Activated CD8-positive, alpha-beta T cell treated with anti-CD3 and anti-CD28 coated beads, Interleukin-2, amount 10 ng/mL, durations not matched to agents 7 days and 5 days (primary cell): Measurements from ENCODE around the gene PKNOX2. TPM values are rescaled to one million over a fixed set of nuclear protein-coding genes. Genes with fewer than 3 reads are reported as not detected.

Experiments
- ATAC-seq: fragments of 150-1000 bp; cut with Tn5 transposase; one replicate; pipeline ENCODE4 v1.10.0; 2021; ENCODE audit warnings: moderate library complexity
- CTCF ChIA-PET: fragments of 350-600 bp; sonication (Branson Sonifier 250); formaldehyde crosslinking; loops from one replicate; lab custom pipeline; 2021; ENCODE audit warnings: antibody characterized with exemption; lab: Charles Lee
- POLR2A ChIA-PET: fragments of 350-600 bp; sonication (Branson Sonifier 250); formaldehyde crosslinking; loops from one replicate; lab custom pipeline; 2021; ENCODE audit warnings: antibody characterized with exemption; lab: Charles Lee
- DNase-seq: peaks from one replicate; pipeline ENCODE4 v3.0.0-alpha.2; 2020
- H3K27ac Mint-ChIP-seq: one replicate; pipeline ENCODE4 v1.8.0; 2021; ENCODE audit warnings: mild to moderate bottlenecking, mixed read lengths
- H3K27me3 Mint-ChIP-seq: one replicate; pipeline ENCODE4 v1.8.0; 2021; ENCODE audit warnings: low read depth, mixed read lengths
- H3K36me3 Mint-ChIP-seq: one replicate; pipeline ENCODE4 v1.8.0; 2021; ENCODE audit warnings: low read depth, mixed read lengths
- H3K4me1 Mint-ChIP-seq: one replicate; pipeline ENCODE4 v1.8.0; 2021; ENCODE audit warnings: low read depth, mixed read lengths
- H3K4me3 Mint-ChIP-seq: one replicate; pipeline ENCODE4 v1.8.0; 2021; ENCODE audit warnings: mild to moderate bottlenecking, mixed read lengths
- H3K9me3 Mint-ChIP-seq: one replicate; pipeline ENCODE4 v1.8.0; 2022; ENCODE audit warnings: mixed read lengths; ENCODE audit not compliant: insufficient read depth
- total RNA-seq, 2 experiments: library from RNA; stranded (reverse); gene quantifications; one replicate each; pipeline ENCODE4 v1.2.3, GENCODE V29; 2021

Gene PKNOX2
- total RNA-seq, 2 experiments from 2014 or later: not detected

DNA sequence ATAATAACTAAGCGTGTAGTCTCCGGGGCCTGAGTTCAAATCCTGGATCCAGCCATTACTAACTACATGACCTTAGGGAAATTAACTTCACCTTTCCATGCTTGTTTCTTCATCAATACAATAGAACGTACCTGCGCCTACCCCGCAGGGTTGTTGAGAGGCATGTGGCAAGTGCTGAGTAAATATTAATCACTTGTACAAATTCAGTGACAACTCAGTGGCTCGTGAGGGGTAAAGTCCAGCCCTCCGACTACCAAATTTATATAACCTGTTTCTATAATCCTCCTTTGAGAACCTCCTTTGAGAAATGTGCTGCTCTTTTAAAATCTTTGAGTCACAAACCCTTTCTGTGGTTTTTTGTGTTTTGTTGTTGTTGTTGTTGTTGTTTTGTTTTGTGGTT, 281.7 kb downstream of the PKNOX2 start:
- H3K4me3 Mint-ChIP-seq: no peak overlapping the region
- no peaks in the 10 kb centered on the region for H3K36me3 Mint-ChIP-seq
- DNase-seq (no peak), ATAC-seq (no peak)
- H3K4me1 Mint-ChIP-seq: no peaks in the 10 kb centered on the region
- POLR2A ChIA-PET: interaction anchor here (0.7 kb wide), 1 partner anchor 129 kb away, joined by 3 read pairs; no protein-coding TSS in a partner anchor
- peaks cover 9% of the 10 kb centered on the region for H3K27me3 Mint-ChIP-seq
- CTCF ChIA-PET: no interaction called here
- no peaks in the 10 kb centered on the region for H3K9me3 Mint-ChIP-seq
- H3K27ac Mint-ChIP-seq: no peak overlapping the region

DNA sequence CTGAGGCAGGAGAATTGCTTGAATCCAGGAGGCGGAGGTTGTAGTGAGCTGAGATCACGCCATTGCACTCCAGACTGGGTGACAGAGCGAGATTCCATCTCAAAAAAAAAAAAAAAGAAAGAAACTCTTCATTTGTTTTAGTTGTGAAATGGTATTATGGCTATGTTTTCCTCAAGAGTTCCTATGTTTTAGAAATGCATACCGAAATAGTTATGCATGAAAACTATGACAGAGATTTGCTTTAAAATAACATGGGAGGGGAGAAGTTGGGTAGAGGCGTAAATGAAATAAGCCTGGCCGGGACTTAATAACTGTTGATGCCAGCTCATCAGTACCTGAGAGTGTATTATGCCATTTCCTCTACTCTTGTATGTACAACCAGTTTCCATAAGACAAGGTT, 283.2 kb downstream of the PKNOX2 start:
- H3K27ac Mint-ChIP-seq: no peak overlapping the region
- no peaks in the 10 kb centered on the region for H3K9me3 Mint-ChIP-seq
- no peak for DNase-seq
- ChIA-PET POLR2A (no interaction called here), CTCF (no interaction called here)
- no peaks in the 10 kb centered on the region for H3K36me3 Mint-ChIP-seq
- no peaks in the 10 kb centered on the region for H3K27me3 Mint-ChIP-seq
- H3K4me1 Mint-ChIP-seq: peaks cover 3% of the 10 kb centered on the region
- no peak overlapping the region for H3K4me3 Mint-ChIP-seq
- ATAC-seq: no peak

DNA sequence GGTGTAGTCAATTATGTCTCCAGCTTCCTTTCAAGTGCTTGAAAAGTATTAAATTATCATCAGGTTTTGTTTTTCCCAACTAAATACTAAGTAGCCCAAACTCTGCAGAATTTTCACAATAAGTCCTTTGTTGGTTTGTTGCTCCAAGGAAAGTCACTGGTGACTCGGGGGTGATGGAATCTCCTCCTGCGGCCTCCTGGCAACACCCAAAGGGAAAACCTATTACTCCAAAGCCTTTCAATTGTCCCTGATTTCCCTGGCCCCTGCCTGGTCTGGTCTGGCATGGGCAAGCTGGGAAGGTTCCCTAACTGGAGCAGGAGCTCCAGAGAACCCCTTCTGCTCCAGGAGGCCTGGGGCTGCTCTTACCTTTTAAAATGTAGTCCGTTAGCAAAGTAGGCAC, 283.6 kb downstream of the PKNOX2 start:
- ATAC-seq (no peak), DNase-seq (no peak)
- H3K9me3 Mint-ChIP-seq: no peaks in the 10 kb centered on the region
- H3K4me1 Mint-ChIP-seq: peaks cover 3% of the 10 kb centered on the region
- no peak overlapping the region for H3K27ac Mint-ChIP-seq
- ChIA-PET POLR2A (interaction anchor here (0.6 kb wide), 1 partner anchor 70 kb away, joined by 3 read pairs; no protein-coding TSS in a partner anchor), CTCF (no interaction called here)
- H3K4me3 Mint-ChIP-seq: no peak overlapping the region
- no peaks in the 10 kb centered on the region for H3K27me3 Mint-ChIP-seq
- H3K36me3 Mint-ChIP-seq: no peaks in the 10 kb centered on the region

DNA sequence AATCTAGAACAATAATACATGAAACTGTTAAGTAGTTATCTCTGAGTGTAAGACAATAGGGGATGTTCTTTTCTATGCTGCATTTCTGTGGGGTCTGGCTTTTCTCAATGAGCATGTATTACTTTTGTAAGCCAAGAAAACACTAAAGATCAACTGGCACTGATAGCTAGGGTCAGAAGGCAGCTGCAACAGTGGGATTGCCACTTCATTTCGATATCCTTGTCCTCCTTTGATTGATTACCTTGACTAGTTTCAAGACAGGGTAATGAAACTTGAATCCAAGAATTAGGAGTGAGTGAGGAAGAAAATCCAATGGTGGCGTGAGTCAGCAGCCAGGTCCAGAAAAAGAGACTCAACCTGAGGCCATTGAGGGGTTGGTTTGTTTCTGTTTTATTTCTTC, 285.0 kb downstream of the PKNOX2 start:
- H3K27ac Mint-ChIP-seq: no peak overlapping the region
- H3K4me3 Mint-ChIP-seq: no peak overlapping the region
- H3K4me1 Mint-ChIP-seq: peaks cover 3% of the 10 kb centered on the region
- ATAC-seq (no peak), DNase-seq (no peak)
- no peaks in the 10 kb centered on the region for H3K27me3 Mint-ChIP-seq
- no peaks in the 10 kb centered on the region for H3K9me3 Mint-ChIP-seq
- CTCF ChIA-PET: no interaction called here
- H3K36me3 Mint-ChIP-seq: no peaks in the 10 kb centered on the region
- POLR2A ChIA-PET: no interaction called here

DNA sequence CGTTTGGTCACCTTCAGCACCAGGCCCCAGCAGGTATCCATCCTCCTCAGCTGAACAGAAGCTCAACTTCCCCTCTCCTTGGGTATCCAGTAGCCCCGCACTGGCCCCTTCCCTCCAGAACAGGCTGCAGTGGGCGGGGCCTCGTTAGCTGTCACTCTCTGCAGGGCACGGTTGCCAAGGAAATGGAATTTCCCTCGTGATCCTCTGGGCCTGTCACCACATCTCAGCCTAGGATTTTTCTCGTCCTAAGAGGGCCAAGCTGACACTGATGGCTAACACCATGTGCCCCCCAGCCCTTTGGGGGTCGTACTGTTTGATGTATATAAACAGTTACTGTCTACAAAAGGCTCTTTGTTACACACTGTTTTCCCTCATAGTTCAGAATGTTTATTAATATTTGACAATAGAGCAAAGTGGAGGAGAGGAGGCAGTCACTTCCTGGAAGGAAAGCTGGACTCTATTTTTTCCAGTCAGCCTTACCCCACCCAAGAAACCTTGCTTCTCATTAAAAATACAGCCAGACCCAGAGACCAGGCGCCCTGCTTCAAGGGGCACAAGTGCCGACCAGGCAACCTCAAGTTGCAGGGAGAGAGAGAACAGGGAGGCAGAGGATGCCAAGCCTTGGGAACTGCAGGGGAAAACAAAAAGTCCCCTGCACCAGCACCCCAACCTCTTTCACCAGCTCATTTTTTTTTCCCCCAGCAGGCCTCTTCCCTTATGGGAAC, 287.0 kb downstream of the PKNOX2 start:
- POLR2A ChIA-PET: no interaction called here
- H3K9me3 Mint-ChIP-seq: no peaks in the 10 kb centered on the region
- CTCF ChIA-PET: interaction anchor here (1.1 to 2.6 kb wide), 7 partner anchors 10 to 118 kb away, joined by 3 to 19 read pairs (median 6); partner anchors contain the start of gene EI24
- H3K27me3 Mint-ChIP-seq: no peaks in the 10 kb centered on the region
- H3K4me1 Mint-ChIP-seq: peaks cover 3% of the 10 kb centered on the region
- no peak for ATAC-seq
- no peak overlapping the region for H3K4me3 Mint-ChIP-seq
- no peak for DNase-seq
- no peak overlapping the region for H3K27ac Mint-ChIP-seq
- no peaks in the 10 kb centered on the region for H3K36me3 Mint-ChIP-seq

DNA sequence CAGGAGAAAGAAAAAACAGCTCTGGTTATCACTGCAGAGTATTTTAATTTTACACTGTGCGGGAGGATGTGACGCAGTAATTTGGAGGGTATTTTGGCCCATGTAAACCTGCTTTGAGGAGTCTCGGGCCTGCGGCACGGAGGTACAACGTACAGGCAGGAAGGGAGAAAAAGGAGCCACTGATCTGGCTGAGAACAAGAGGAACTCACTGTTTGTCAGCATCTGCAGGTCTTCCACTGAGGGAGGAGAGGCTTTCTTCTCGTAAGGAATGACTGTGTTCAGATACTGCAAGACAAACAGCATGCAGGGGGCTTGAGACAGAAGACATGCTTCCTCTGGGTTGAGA, 287.5 kb downstream of the PKNOX2 start:
- H3K27ac Mint-ChIP-seq: no peak overlapping the region
- ChIA-PET CTCF (interaction anchor here (1.1 to 2.6 kb wide), 8 partner anchors 9 to 118 kb away, joined by 3 to 19 read pairs (median 6); partner anchors contain the start of gene EI24), POLR2A (no interaction called here)
- DNase-seq: no peak
- no peaks in the 10 kb centered on the region for H3K36me3 Mint-ChIP-seq
- H3K9me3 Mint-ChIP-seq: no peaks in the 10 kb centered on the region
- H3K4me3 Mint-ChIP-seq: no peak overlapping the region
- H3K27me3 Mint-ChIP-seq: no peaks in the 10 kb centered on the region
- H3K4me1 Mint-ChIP-seq: peaks cover 3% of the 10 kb centered on the region
- ATAC-seq: no peak

DNA sequence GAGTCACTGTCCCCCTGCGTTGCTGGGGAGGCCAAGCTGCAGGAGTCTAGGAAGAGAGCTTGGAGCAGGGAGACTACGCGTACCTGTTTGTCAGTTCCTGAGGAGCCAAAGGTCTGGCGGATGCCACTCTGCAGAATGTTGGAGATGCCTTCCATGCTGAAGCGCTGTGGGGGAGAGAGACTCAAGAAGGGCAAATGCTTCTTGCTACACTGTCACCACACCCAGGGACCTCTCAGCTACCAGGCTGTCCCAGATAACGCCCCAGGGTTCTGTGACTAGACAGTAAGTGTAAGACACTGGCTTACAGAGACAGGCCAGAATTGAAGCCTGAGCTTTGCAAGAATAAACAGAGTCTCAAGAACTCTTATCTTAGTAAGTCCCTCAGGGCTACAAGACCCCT, 289.5 kb downstream of the PKNOX2 start:
- DNase-seq: no peak
- CTCF ChIA-PET: interaction anchor here (0.7 to 2.6 kb wide), 4 partner anchors 17 to 116 kb away, joined by 3 to 19 read pairs (median 4); partner anchors contain the start of gene EI24
- POLR2A ChIA-PET: interaction anchor here (0.8 kb wide), 1 partner anchor 115 kb away, joined by 3 read pairs; the partner anchor contains the start of gene EI24
- Mint-ChIP-seq H3K36me3 (no peaks in the 10 kb centered on the region), H3K27ac (no peak overlapping the region), H3K4me1 (peaks cover 3% of the 10 kb centered on the region), H3K27me3 (no peaks in the 10 kb centered on the region), H3K4me3 (no peak overlapping the region), H3K9me3 (no peaks in the 10 kb centered on the region)
- no peak for ATAC-seq

DNA sequence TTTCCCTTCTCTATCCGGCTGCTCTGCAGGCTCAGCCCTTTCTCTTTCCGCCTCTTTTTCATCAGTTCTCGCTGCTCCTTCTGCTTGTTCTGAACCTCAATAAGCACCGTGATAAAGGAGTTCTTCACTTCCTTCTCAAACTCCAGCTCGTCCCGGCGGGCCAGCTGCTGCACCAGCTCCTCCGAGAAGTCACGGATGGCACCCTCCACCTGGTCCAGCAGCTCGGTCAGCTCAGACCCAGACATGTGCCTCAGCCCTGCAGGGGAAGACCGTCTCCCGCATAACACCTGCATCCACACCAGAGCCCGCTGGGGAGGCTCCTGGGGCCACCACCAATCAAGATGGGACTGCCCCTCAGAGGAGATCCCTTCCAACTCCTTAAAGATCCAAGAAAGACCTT, 291.3 kb downstream of the PKNOX2 start:
- Mint-ChIP-seq H3K4me1 (peaks cover 3% of the 10 kb centered on the region), H3K27me3 (peaks cover 2% of the 10 kb centered on the region), H3K27ac (no peak overlapping the region), H3K9me3 (no peaks in the 10 kb centered on the region), H3K4me3 (no peak overlapping the region), H3K36me3 (no peaks in the 10 kb centered on the region)
- no peak for ATAC-seq
- POLR2A ChIA-PET: no interaction called here
- no peak for DNase-seq
- CTCF ChIA-PET: no interaction called here

DNA sequence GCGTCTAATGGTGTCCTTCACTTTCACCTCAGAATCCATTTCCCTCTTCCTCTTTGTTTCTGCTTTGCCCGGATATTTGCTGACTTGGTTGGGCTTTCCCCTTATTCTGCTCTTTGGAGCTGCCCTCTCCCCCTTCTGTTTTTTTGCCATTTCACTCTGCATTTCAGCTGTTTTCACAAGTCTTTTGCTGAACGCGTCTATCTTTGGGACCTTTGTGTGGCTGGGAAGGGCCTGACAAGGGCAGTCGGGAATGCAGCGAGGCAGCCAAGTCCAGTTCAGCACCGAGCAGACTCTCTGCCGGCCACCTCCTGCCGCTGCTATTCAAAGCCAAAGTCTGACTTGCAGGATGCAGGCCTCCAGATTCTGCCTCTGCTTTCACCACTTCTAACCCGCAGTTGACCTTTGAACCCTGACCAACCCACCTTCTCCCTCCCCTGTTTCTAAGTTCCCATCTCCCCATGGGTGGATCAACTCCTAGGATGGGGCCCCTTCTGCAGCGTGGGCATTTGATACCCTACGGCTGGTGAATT, 293.3 kb downstream of the PKNOX2 start:
- ATAC-seq (no peak), DNase-seq (no peak)
- ChIA-PET POLR2A (no interaction called here), CTCF (no interaction called here)
- no peak overlapping the region for H3K27ac Mint-ChIP-seq
- peaks cover 2% of the 10 kb centered on the region for H3K27me3 Mint-ChIP-seq
- no peak overlapping the region for H3K4me3 Mint-ChIP-seq
- no peaks in the 10 kb centered on the region for H3K4me1 Mint-ChIP-seq
- H3K9me3 Mint-ChIP-seq: no peaks in the 10 kb centered on the region
- no peaks in the 10 kb centered on the region for H3K36me3 Mint-ChIP-seq

DNA sequence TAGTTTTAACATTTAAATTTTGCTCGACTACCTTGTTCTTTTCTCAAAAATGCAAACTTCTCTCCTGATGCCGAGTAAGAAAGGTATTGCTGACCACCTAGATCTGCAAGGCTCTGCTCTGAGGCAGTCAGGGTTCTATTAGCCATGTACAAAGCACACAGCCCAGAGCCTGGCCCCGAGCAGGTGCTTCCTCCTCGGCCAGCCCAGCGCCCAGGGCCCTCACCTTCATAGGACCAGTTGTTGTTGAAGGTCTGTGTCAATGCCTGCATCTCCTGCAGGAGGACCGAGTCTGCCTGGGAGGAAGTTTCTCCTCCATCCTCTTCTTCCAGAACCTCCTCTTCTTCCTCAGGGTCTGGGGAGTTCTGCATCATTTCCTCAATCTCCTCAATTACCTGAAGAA, 295.7 kb downstream of the PKNOX2 start:
- no peak overlapping the region for H3K27ac Mint-ChIP-seq
- H3K36me3 Mint-ChIP-seq: no peaks in the 10 kb centered on the region
- no peaks in the 10 kb centered on the region for H3K9me3 Mint-ChIP-seq
- no peak overlapping the region for H3K4me3 Mint-ChIP-seq
- no peak for DNase-seq
- no peaks in the 10 kb centered on the region for H3K4me1 Mint-ChIP-seq
- H3K27me3 Mint-ChIP-seq: peaks cover 2% of the 10 kb centered on the region
- POLR2A ChIA-PET: no interaction called here
- ATAC-seq: no peak
- CTCF ChIA-PET: interaction anchor here (2.9 kb wide), 1 partner anchor 8 kb away, joined by 10 read pairs; no protein-coding TSS in a partner anchor

DNA sequence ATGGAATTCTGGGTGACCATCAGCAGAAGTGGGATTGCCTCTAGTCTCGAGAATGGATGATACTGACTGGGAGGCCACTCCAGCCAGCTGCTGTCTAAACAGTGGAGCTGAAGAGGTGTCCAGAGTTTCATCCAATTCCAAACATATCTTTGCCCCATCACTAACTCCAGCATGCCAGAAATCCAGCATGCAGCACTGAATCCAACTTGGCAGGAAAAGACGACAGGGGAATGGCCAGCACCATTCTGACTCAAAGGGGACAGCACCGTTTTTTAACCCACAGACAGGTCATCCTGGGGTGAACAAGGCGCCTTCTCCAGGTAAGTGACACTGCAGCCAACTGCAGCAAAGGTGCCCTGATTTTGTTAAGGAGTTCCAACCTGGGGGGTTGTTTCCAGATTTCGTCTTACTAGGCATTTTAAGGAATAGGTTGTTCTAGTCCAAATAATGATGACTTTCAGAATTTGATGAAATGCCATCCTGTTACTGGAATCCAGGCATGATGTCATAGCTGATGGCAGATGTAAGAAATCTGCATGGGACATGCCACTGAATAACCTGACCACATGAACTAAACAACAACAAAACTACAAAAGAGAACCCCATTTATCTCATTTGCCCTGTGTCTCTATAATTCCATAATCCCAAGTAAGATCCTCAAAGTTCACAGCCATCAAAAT, 299.2 kb downstream of the PKNOX2 start:
- Mint-ChIP-seq H3K27me3 (peaks cover 6% of the 10 kb centered on the region), H3K36me3 (no peaks in the 10 kb centered on the region), H3K27ac (no peak overlapping the region), H3K4me1 (no peaks in the 10 kb centered on the region), H3K9me3 (no peaks in the 10 kb centered on the region), H3K4me3 (no peak overlapping the region)
- DNase-seq (no peak), ATAC-seq (no peak)
- ChIA-PET POLR2A (no interaction called here), CTCF (interaction anchor here (1.0 kb wide), 1 partner anchor 11 kb away, joined by 5 read pairs; no protein-coding TSS in a partner anchor)

DNA sequence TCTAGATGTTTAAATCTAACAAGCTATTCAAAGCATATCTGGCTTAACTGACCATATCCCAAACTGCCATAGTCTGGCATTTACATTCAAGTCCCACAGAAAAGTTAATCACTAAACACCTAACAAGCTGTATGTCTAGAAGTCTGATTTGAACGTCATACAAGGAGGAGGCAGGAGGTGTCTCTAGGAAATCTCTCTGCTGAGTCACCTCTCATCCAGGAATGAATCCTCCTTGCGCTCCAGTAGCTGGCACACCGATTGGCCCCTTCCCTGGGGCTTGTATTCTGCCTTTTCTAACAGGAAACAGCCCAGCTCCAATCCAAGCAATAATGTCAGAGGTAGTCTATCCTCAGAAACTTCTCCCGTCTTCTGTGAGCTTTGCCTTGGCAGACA, 299.7 kb downstream of the PKNOX2 start:
- peaks cover 6% of the 10 kb centered on the region for H3K27me3 Mint-ChIP-seq
- no peaks in the 10 kb centered on the region for H3K36me3 Mint-ChIP-seq
- ChIA-PET CTCF (interaction anchor here (1.0 kb wide), 1 partner anchor 12 kb away, joined by 5 read pairs; no protein-coding TSS in a partner anchor), POLR2A (no interaction called here)
- no peaks in the 10 kb centered on the region for H3K9me3 Mint-ChIP-seq
- DNase-seq: no peak
- ATAC-seq: no peak
- H3K4me3 Mint-ChIP-seq: no peak overlapping the region
- no peaks in the 10 kb centered on the region for H3K4me1 Mint-ChIP-seq
- H3K27ac Mint-ChIP-seq: no peak overlapping the region
